GM18526 (cell line): ENCODE data around the gene EVA1C.

Experiments used
- POLR2A ChIP-seq: IDR thresholded peaks from 3 replicates; pipeline ENCODE4 v1.6.1; 2011; ENCODE audit not compliant: insufficient read length; ENCODE audit errors: extremely low read depth

The EVA1C gene

DNA sequence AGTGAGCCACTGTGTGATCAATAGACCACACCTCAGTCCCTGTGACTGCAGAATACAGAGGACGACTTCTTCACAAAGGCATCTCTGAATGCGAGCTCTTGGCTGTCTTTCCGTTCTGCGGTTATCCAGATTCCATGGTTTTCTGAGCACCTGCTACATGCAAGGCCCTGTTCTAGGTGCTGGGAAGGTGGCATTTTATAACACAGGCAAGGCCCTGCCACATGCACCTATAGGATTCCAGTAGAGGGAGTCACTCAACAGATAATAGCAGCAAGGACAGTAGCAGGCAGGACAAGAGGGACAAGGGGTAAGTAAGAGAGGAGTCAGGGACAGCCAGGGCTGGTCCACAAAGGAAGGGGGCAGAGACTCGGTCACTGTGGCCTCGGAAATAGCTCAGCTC lies 28.7 kb upstream of the EVA1C start:
- no peak for TF ChIP-seq POLR2A

DNA sequence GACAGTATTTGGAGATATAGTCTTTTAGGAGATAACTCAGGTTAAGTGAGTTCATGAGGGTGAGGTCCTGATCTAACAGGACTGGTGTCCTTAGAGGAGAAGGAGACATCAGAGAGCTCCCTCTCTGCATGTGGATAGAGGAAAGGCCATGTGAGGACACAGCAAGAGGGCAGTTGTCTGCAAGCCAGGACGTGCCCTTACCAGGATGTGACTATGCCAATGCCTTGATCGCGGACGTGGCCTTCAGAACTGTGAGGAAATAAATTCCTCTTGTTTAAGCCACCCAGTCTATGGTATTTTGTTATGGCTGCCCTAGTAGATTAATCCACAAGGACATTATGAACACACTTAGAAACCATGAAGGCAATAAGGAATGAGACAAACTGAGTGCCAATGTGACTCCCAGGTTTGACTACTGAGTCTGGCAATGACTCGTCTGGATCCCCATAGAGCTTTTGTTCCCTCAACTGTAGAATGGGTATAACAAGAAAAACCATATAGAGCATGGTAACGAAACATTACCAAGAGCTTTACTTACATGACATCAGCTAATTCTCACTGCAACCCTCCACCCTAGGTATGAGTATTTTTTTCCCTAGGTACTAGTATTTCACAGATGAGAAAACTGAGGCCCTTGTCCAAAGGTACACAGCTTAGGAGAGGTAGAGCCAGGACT lies 26.2 kb upstream of the EVA1C start:
- no peak for TF ChIP-seq POLR2A

DNA sequence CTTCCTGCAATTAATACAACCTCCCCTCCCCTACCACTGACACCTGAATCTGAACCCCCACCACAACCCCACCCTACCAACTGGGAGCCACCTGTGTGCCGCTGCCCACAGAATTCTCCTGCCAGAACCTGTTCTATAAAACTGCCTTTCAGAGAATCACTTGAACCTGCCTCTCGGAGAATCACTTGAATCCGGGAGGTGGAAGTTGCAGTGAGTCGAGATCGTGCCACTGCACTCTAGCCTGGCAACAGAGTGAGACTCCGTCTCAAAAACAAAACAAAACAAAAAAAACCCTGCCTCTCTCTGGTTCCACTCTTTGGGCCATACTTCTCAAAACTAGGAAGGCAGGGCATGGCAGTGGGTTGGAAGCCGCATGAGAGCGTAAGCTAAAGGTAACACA lies 25.4 kb upstream of the EVA1C start:
- TF ChIP-seq POLR2A: no peak

GRCh38 chr21:32388306-32388705 lies 24.2 kb upstream of the EVA1C start:
- no peak for TF ChIP-seq POLR2A

GRCh38 chr21:32389337-32390015 lies 23.0 kb upstream of the EVA1C start:
- TF ChIP-seq POLR2A: no peak

DNA sequence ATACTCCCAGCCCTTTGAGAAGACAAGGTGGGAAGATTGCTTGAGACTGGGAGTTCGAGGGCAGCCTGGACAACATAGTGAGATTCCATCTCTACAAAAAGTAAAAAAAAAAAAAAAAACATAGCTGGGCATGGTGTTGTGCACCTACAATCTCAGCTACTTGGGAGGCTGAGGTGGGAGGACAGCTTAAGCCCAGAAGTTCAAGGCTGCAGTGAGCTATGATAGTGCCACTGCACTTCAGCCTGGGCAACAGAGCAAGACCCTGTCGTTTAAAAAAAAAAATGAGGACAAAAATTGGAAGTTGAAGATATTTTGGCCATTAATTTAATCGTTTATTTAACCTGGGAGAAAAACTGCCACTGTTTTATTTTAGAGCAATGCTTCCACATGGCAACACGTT lies 20.8 kb upstream of the EVA1C start:
- no peak for TF ChIP-seq POLR2A

- TF ChIP-seq POLR2A: no peak
These were observed 20.1 kb upstream of the EVA1C start for GRCh38 chr21:32392299-32392879.

DNA sequence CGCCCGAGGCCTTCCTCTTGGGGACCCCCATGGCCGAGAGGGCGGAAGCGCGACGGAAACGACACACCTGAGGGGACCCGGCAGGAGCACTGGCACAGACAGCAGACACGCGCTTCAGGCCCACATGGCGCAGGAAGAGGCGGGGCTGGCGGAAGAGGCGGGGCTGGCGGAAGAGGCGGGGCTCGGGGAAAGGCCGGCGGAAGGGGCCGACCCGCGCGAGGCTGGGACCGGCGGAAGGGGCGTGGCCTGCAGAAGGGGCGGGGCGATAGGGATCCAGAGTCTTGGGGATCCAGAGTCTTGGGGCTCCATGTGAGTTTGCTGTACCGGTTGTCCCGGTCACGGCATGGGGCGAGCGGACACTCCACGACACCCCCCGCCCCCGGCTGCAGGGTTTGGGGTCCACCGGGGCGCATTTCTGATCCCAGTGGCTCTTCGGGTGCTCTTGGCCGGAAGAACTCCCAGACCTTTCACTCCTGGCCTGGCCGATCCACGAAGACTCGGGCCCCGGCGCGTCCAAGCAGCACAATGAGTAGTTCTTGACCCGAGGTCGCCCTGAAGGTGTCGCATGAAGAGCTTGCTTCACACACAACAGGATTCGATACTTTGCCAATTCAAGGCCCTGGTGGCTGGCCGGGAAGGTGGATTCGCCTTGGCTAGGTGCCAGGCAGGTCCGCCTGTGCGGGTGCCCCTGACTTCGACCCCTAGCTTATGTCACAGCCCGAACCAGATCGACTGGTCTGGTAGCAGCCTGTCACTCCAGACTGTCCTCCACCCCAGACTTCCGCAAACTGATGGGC lies 19.4 kb upstream of the EVA1C start, which contains the start of gene URB1:
URB1 (minus strand) TSS at position 133 of the 797 bp plus-strand sequence; CDS start at position 31, 102 bp downstream.
- peak; percentile 87 for TF ChIP-seq POLR2A

DNA sequence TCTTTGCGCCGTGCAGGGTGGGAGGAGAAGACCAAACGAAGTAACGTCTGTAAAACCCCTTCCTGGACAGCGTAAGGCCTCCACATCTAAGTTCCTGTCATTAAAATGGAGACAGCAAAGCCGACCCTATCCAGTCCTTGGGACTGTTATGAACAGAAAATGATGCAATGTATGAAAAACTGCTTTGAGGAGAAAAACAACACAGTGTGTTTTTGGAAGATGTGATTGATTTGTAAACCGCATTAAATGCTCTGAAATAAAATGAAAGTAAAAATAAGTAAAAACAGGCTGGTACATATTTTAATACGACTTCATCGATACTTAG lies 18.9 kb upstream of the EVA1C start:
- TF ChIP-seq POLR2A: no peak

DNA sequence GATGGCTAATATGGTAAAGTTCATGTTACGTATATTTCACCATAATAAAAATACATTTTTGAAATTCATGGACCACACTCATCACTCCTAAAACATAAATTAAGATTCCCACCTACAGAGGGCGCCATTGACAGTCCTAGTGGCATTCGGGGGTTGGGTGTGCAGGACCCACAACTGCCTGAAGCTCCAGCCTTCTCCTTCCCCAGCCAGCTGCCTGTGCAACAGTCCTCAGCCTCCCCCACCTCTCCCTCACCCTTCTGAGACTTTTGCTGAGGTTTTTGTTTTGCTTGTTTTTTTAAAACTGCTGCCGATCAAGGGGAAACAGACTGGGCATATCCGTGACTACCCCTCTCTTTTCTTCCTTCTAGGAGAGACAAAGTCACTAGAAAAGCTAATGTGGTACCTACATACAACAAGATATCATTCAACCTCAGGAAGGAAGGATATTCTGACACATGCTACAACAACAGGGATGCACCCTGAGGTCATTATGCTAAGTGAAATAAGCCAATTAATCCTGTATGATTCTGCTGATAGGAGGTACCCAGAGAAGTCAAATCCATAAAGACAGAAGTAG lies 9.2 kb upstream of the EVA1C start:
- no peak for TF ChIP-seq POLR2A

DNA sequence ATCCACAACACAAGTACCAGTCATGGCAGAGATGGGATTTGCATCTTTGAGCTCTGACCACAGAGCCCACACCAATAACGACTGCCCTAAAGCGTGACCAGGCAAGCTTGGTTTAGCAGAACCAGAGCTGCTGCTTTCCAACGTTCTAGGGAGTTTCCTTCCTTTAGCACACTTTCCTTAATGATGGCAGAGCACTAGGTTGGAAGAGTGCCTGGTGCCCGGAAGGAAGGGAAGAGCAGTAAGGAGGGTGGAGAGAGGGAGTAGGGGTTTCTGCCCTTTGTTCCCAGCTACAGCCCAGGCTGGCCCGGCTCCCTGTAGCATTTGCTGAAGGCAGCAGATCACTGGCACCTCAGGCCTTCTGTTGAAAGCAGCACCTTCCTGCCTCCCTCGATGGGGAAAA lies 6.1 kb upstream of the EVA1C start:
- no peak for TF ChIP-seq POLR2A

GRCh38 chr21:32410291-32410690 lies 2.2 kb upstream of the EVA1C start:
- no peak for TF ChIP-seq POLR2A

DNA sequence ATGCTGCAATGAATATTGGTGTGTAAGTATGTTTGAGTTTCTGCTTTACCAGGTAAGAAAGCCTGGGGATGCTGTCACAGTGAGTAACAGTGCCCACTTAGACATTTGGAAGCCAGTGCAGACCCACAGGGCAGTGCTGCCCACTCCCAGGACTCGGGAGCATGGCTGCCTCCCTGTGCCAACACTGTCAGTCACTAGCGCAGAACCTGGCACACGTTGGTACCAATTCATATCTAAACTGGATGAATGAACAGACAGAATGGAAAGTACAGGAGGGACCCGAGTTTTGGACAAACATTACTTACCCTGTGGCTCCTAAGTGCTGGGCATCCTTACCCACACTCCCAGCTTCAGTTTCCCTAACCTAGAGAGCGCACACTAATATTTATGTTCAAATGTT lies 1.6 kb upstream of the EVA1C start:
- TF ChIP-seq POLR2A: no peak

DNA sequence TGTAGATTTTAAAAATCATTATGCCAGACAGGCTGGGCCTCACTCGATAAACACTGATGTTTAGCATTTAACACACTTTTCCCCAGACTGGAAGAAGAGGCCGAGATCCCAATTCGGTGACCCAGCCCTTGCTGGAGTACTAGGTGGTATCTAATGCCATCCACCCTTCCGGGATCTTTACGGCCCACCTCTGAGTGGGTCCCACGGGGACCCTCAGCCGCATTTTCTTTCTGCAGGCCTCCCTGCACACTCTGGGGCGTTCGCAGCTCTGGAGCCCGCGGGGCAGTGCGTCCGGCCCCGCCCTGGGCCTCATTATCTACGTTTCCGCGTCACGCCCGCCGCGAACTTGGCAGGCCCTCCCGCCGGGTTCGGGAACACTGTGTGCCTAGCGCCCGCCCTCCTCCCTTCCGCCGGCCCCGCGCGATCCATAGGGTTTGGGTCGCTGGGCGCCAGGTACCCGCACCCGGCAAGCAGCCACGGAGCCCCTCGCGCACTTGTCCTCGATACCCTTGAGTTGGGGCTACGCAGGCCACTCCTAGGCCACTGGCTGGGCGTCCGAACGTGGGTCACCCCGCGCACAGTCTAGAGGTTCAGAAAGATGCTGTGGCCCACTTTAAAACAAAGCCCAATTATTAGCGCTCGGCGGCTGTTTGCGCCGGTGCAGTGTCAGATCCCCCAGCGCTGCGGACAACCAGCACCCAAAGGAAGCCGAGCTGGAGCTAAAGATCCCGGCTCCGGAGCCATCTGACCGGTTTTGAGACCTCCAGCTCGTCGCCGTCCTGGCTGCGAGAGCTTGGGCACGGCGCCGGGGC lies 950 bp upstream of the EVA1C start:
- no peak for TF ChIP-seq POLR2A

DNA sequence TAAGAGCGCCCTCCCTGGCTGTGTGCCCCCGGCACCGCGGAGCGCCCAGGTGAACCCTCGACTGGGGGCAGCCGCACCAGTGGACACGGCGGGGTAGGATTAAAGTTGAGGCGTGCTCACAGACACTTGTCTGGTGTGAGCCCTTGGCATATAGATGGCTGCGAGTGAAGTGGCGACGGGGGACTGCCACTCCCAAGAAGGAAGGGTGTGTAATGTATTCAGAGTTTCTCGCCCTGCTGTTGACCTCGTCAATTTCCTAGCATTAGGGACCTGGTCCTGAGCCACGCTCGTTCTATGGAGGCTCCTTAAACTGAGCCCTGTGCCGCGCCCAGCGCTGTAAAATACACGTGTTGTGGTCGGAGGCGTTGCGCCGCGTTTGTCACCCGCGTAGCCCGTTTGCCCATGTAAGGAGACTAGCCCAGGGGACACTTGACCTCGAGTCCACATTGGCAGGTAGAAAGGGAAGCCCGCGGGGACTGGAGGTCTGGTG lies 554 bp downstream of the EVA1C start:
- no peak for TF ChIP-seq POLR2A
